Measurements from ENCODE around the gene CACNA1H. TPM values are rescaled to one million over a fixed set of nuclear protein-coding genes. Genes with fewer than 3 reads are reported as not detected.

The CACNA1H gene
- total and polyA plus RNA-seq, 3 experiments from 2014 or later = 0.31 to 0.42 (median 0.40) TPM

DNA sequence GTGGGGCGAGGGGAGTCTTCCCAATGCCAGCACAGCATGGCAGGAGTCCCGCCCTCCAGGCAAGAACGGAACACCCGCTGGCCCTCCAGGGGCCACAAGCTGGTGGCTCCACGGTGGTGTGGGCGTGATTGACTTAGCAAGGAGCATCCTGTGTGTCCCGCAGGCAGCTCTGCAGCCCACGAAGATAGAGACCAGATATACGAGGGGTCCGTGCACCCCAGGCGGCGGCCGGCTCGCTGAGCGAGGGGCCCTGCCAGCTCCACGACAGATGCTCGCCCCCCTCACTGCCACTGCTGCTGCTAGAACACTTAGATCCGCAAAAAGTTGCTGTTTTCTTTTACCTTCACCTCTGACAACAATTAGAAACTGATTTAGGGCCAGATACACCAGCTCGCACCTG, 10.0 kb upstream of the CACNA1H start:
- Mint-ChIP-seq H3K36me3 (no peaks in the 10 kb centered on the region), H3K4me3 (no peak overlapping the region), H3K9me3 (peaks cover 0 to 5% (median 2%) of the 10 kb centered on the region in 5 donors), H3K4me1 (no peaks in the 10 kb centered on the region), H3K27me3 (peaks cover 3 to 8% of the 10 kb centered on the region in 2 donors), H3K27ac (no peak overlapping the region)
- ChIA-PET POLR2A (no interaction called here), CTCF (no interaction called here)
- Histone ChIP-seq H3K4me3 (ENCODE audit: low read length) (no peak overlapping the region), H3K36me3 (ENCODE audit: insufficient read depth, low read length) (no peaks in the 10 kb centered on the region), H3K4me1 (ENCODE audit: insufficient read depth, low read length) (no peaks in the 10 kb centered on the region), H3K27me3 (ENCODE audit: insufficient read depth, low read length, poor library complexity, severe bottlenecking) (no peaks in the 10 kb centered on the region), H3K9me3 (ENCODE audit: low read length) (no peaks in the 10 kb centered on the region), H3K27ac (ENCODE audit: low read depth, low read length) (no peak overlapping the region)
- DNase-seq = no peak

DNA sequence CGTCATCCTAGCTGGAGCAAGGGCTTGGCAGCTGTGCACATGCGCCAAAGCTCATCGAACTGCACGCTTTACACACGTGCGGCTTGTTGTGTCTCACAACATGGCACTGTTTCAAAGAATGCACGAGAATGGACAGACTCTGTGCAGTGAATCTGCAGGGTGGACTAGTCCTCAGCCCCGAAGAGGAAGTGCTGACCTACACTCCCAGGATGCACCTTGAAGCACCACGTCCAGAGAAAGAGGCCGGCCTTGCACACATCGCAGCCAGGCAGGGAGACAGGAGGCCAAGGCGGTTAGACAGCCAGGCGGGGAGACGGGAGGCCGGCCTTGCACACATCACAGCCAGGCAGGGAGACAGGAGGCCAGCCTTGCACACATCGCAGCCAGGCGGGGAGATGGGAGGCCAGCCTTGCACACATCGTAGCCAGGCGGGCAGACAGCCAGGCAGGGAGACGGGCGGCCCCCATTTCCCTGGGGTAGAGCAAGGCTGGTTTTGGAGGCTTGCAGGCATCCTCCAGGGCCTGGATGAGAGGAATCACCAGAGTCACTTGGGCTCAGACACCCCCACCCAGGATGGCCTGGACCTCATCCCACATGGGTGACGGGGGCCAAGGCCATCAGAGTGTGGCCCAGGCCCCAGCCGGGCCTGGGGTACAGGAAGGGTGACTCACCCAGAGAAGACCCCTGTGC, 9.0 kb upstream of the CACNA1H start:
- Histone ChIP-seq H3K36me3 (ENCODE audit: insufficient read depth, low read length) (no peaks in the 10 kb centered on the region), H3K27me3 (ENCODE audit: insufficient read depth, low read length, poor library complexity, severe bottlenecking) (no peaks in the 10 kb centered on the region), H3K4me1 (ENCODE audit: insufficient read depth, low read length) (no peaks in the 10 kb centered on the region), H3K4me3 (ENCODE audit: low read length) (no peak overlapping the region), H3K27ac (ENCODE audit: low read depth, low read length) (no peak overlapping the region), H3K9me3 (ENCODE audit: low read length) (no peaks in the 10 kb centered on the region)
- ChIA-PET CTCF (no interaction called here), POLR2A (no interaction called here)
- Mint-ChIP-seq H3K36me3 (no peaks in the 10 kb centered on the region), H3K4me1 (no peaks in the 10 kb centered on the region), H3K4me3 (no peak overlapping the region), H3K27ac (no peak overlapping the region), H3K9me3 (peaks cover 0 to 6% (median 2%) of the 10 kb centered on the region in 5 donors), H3K27me3 (peaks cover 3 to 8% of the 10 kb centered on the region in 2 donors)
- no peak for DNase-seq

DNA sequence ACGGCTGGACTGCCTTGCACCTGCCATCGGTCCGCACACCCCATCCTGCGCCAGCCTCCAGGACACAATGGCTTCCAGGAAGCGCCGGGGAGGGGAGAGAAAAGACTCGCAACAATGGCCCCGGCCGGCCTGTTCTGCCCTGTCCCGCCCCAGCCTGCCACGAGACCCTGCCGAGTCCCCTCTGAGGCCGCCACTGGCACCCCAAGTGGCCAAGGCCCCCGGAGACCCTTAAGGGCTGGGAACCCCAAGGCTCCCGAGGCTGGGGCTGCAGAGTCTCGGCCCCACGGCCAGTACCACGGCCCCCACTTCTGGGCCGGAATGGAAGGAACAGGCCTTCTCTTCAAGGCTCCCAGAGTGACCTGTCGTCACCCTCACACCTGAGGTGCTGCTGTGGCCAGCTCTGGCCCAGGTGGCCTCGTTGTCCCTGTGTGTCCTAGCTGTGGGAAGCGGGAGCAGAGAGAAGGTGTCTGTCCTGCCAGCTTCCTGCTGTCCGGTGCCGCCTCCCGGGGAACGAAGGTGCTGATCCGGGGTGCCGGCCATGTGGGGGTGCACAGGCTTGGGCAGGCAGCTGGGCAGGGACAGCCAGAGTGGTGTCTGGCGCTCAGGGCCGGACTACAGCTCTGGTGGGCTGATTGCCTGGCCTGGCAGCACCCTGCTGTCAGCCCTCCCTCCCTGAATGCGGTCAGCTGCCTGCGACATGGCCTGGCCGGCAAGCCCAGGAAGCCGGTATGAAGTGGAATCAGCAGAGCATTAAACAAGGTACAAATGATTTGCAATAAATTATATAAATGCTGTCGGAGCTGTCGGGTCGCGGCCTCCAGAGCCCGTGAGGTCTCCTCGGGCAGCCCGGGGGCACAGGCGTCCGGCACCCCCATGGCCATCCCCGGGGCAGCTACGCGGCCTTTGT, 8.2 kb upstream of the CACNA1H start:
- H3K27me3 ChIP-seq (ENCODE audit: insufficient read depth, low read length, poor library complexity, severe bottlenecking) = no peaks in the 10 kb centered on the region
- no peak overlapping the region for H3K4me3 Mint-ChIP-seq
- ChIA-PET POLR2A (no interaction called here), CTCF (no interaction called here)
- H3K27ac Mint-ChIP-seq = no peak overlapping the region
- no peak for DNase-seq
- H3K36me3 ChIP-seq (ENCODE audit: insufficient read depth, low read length) = no peaks in the 10 kb centered on the region
- peaks cover 0 to 6% (median 2%) of the 10 kb centered on the region in 5 donors for H3K9me3 Mint-ChIP-seq
- no peaks in the 10 kb centered on the region for H3K4me1 Mint-ChIP-seq
- no peaks in the 10 kb centered on the region for H3K4me1 ChIP-seq (ENCODE audit: insufficient read depth, low read length)
- H3K27me3 Mint-ChIP-seq = peaks cover 3 to 8% of the 10 kb centered on the region in 2 donors
- no peaks in the 10 kb centered on the region for H3K9me3 ChIP-seq (ENCODE audit: low read length)
- no peaks in the 10 kb centered on the region for H3K36me3 Mint-ChIP-seq
- no peak overlapping the region for H3K27ac ChIP-seq (ENCODE audit: low read depth, low read length)
- no peak overlapping the region for H3K4me3 ChIP-seq (ENCODE audit: low read length)

DNA sequence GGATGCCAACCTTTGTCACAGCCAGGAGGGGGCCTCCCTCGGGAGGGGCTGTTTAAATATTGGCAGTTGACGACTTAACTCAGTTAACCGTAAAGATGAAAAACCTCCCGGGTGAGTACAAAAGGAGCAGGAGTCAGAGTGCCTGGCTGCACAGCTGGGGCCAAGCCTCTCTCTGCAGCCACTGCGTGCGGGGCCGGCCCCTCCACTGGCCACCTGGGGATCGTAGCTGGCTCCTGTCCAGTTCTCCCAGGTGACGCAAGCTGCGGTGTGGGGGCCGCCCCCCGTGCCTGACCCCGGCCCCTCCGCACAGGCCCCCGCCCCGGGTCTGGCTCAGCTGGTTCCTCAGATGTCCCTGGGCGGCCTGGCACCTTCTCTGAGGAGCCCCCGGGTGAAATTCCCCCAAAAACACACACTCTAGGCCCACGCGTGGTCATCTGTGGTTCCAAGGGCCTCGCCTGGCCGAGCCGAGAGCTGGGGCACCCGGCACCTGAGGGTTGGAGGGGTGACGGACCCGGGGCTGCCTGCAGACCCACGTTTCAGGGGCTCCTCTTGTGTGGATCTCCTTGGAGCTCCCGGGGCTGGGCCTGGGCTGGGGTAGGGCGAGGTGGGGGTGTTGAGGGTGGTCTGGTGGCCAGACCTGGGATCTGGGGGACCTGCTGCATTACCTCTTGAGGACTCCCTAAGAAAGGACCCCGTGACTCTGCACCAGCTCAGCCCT, 7.4 kb upstream of the CACNA1H start:
- H3K27me3 ChIP-seq (ENCODE audit: insufficient read depth, low read length, poor library complexity, severe bottlenecking) = no peaks in the 10 kb centered on the region
- H3K36me3 ChIP-seq (ENCODE audit: insufficient read depth, low read length) = no peaks in the 10 kb centered on the region
- no peaks in the 10 kb centered on the region for H3K36me3 Mint-ChIP-seq
- H3K4me1 ChIP-seq (ENCODE audit: insufficient read depth, low read length) = no peaks in the 10 kb centered on the region
- H3K4me1 Mint-ChIP-seq = no peaks in the 10 kb centered on the region
- H3K4me3 Mint-ChIP-seq = no peak overlapping the region
- DNase-seq = no peak
- no peaks in the 10 kb centered on the region for H3K9me3 ChIP-seq (ENCODE audit: low read length)
- H3K27ac ChIP-seq (ENCODE audit: low read depth, low read length) = no peak overlapping the region
- peaks cover 0 to 6% (median 2%) of the 10 kb centered on the region in 5 donors for H3K9me3 Mint-ChIP-seq
- H3K27me3 Mint-ChIP-seq = peaks cover 3 to 8% of the 10 kb centered on the region in 2 donors
- POLR2A ChIA-PET = no interaction called here
- H3K27ac Mint-ChIP-seq = no peak overlapping the region
- H3K4me3 ChIP-seq (ENCODE audit: low read length) = no peak overlapping the region
- CTCF ChIA-PET = no interaction called here

DNA sequence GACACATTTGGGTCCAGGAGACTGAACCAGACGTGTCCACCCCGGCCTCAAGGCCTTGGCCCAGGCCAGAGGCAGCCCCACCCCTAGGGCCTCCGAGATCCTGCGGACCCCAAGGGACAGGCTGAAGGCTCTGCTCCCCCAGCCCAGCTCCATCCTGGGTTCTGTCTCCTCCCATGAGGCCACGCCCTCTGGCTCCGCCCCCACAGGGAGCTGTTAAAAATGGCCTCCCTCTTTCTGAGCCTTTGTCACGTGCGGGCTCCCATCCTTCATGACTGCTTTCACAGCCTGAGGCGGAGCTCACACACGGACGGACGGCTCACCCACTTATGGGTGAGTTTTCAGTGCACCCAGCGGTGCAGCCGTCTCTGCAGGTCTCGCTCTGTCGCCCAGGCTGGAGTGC, 6.5 kb upstream of the CACNA1H start:
- Histone ChIP-seq H3K27me3 (ENCODE audit: insufficient read depth, low read length, poor library complexity, severe bottlenecking) (no peaks in the 10 kb centered on the region), H3K4me3 (ENCODE audit: low read length) (no peak overlapping the region), H3K27ac (ENCODE audit: low read depth, low read length) (no peak overlapping the region), H3K4me1 (ENCODE audit: insufficient read depth, low read length) (no peaks in the 10 kb centered on the region), H3K9me3 (ENCODE audit: low read length) (no peaks in the 10 kb centered on the region), H3K36me3 (ENCODE audit: insufficient read depth, low read length) (no peaks in the 10 kb centered on the region)
- Mint-ChIP-seq H3K27ac (no peak overlapping the region), H3K36me3 (no peaks in the 10 kb centered on the region), H3K9me3 (peaks cover 0 to 6% (median 2%) of the 10 kb centered on the region in 5 donors), H3K4me3 (no peak overlapping the region), H3K4me1 (peaks cover 0 to 1% (median 0%) of the 10 kb centered on the region in 3 donors), H3K27me3 (peaks cover 3 to 8% of the 10 kb centered on the region in 2 donors)
- no peak for DNase-seq
- POLR2A ChIA-PET = no interaction called here
- CTCF ChIA-PET = no interaction called here

DNA sequence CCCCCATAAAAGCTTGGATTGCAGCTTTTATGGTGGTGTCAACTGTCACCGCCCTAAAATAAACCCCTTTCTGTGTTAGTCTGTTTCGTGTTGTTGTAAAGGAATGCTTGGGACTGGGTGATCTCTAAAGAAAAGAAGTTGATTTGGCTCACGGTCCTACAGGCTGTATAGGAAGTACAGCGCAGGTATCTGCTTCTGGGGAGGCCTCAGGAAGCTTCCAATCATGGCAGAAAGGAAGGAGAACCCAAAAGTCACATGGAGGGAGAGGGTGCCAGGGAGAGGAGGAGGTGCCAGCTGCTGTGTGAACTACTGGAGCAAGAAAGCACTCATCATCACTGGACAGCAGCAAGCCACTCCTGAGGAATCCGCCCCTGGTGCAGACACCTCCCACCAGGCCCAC, 5.9 kb upstream of the CACNA1H start:
- H3K9me3 ChIP-seq (ENCODE audit: low read length) = no peaks in the 10 kb centered on the region
- peaks cover 3 to 6% of the 10 kb centered on the region in 2 donors for H3K27me3 Mint-ChIP-seq
- peaks cover 0 to 4% (median 0%) of the 10 kb centered on the region in 3 donors for H3K4me1 Mint-ChIP-seq
- H3K36me3 Mint-ChIP-seq = no peaks in the 10 kb centered on the region
- no peak overlapping the region for H3K4me3 ChIP-seq (ENCODE audit: low read length)
- ChIA-PET CTCF (no interaction called here), POLR2A (no interaction called here)
- peaks cover 0 to 6% (median 2%) of the 10 kb centered on the region in 5 donors for H3K9me3 Mint-ChIP-seq
- H3K27ac Mint-ChIP-seq = no peak overlapping the region
- no peaks in the 10 kb centered on the region for H3K27me3 ChIP-seq (ENCODE audit: insufficient read depth, low read length, poor library complexity, severe bottlenecking)
- H3K4me1 ChIP-seq (ENCODE audit: insufficient read depth, low read length) = no peaks in the 10 kb centered on the region
- DNase-seq = no peak
- no peak overlapping the region for H3K4me3 Mint-ChIP-seq
- H3K27ac ChIP-seq (ENCODE audit: low read depth, low read length) = no peak overlapping the region
- no peaks in the 10 kb centered on the region for H3K36me3 ChIP-seq (ENCODE audit: insufficient read depth, low read length)

DNA sequence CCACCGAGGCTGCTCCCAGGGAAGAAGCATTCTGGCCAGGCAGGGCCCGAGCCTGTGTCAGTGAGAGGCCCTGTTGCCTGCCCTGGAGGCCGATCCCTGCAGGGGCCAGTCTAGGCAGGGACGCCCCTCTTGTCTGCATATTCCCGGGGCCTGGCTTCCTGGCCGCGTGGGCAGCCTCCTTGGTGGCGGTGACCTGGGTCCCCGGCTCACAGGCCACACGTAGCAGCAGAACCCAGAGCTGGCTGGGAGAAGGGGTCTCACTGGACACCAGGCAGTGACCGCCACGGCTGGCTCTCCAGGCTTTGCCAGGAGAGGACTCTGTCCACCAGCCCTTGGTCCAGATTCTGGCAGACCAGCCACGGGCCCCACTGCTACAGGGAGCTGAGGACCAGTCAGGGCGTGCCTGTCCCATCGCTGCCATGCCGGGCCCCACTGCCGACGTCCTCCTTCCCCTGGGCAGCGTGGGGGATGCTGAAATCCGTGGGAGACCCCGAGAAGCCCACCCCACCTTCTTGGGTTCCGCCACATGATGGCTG, 3.7 kb upstream of the CACNA1H start:
- Mint-ChIP-seq H3K9me3 (peaks cover 0 to 6% (median 2%) of the 10 kb centered on the region in 5 donors), H3K4me3 (peak overlapping the region in 1 of 7 donors; percentile 28), H3K36me3 (no peaks in the 10 kb centered on the region), H3K27me3 (peaks cover 0 to 1% of the 10 kb centered on the region in 2 donors), H3K27ac (no peak overlapping the region), H3K4me1 (peaks cover 0 to 4% (median 0%) of the 10 kb centered on the region in 3 donors)
- no peaks in the 10 kb centered on the region for H3K27me3 ChIP-seq (ENCODE audit: insufficient read depth, low read length, poor library complexity, severe bottlenecking)
- no peaks in the 10 kb centered on the region for H3K36me3 ChIP-seq (ENCODE audit: insufficient read depth, low read length)
- H3K4me1 ChIP-seq (ENCODE audit: insufficient read depth, low read length) = peaks cover under 1% of the 10 kb centered on the region
- DNase-seq = no peak
- H3K4me3 ChIP-seq (ENCODE audit: low read length) = no peak overlapping the region
- no peak overlapping the region for H3K27ac ChIP-seq (ENCODE audit: low read depth, low read length)
- ChIA-PET CTCF (no interaction called here), POLR2A (no interaction called here)
- no peaks in the 10 kb centered on the region for H3K9me3 ChIP-seq (ENCODE audit: low read length)

All from CD8-positive, alpha-beta memory T cell (primary cell).